ENCODE data around the gene NRL. TPM values are rescaled to one million over a fixed set of nuclear protein-coding genes. Genes with fewer than 3 reads are reported as not detected.

The NRL gene
- total and polyA plus RNA-seq, 4 donors, result 1.5 to 3.2 (median 2.8) TPM

DNA sequence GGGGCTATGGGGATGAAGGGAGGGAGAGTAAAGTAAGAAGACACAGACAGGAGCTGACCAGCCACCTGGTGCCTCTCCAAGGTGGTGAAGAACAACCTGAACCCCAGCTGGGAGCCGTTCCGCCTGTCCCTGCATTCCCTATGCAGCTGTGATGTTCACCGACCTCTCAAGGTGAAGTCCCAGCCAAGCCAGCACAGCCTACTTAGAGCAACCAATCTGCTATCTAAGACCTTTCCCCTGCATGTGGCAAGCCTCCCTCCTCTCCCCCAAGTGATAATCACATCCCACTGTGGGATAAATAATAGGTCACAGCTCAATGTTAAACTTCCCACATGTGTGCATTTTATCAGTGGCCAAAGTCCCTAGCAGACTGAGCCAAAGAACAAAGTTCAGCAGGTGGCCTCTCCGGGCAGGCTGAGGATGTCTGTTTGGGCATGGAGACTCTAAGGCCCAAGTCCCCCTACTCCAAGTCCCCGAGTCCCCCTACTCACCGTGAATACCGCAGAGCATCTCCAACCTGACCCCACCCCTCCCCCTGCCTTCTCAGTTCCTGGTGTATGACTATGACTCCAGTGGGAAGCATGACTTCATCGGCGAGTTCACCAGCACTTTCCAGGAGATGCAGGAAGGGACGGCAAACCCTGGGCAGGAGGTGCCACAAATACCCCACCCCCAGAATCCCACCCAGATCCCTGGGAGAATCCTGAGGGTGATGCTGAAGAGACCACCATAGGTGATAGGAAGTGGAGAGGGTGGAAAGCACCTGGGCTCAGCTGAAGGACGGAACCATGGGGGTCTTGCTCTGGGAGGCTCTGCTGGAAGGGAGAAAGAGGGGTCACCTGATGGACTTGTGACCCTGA, 39.9 kb downstream of the NRL start:
- DNase-seq (ENCODE audit: low spot score), result no peak

More for the DNA sequence above, 39.9 kb downstream of the NRL start:
- H3K4me1 ChIP-seq (ENCODE audit: control insufficient read depth in 4 of 4, insufficient read depth in 4 of 4, low read length in 3 of 4), result peaks cover 30 to 47% (median 39%) of the 10 kb centered on the region in 4 donors
- peak overlapping the region; percentile 26 to 51 for H3K27ac ChIP-seq (ENCODE audit: low read depth in 1 of 2, low read length in 2 of 2)
- TF ChIP-seq, protein P1, sequence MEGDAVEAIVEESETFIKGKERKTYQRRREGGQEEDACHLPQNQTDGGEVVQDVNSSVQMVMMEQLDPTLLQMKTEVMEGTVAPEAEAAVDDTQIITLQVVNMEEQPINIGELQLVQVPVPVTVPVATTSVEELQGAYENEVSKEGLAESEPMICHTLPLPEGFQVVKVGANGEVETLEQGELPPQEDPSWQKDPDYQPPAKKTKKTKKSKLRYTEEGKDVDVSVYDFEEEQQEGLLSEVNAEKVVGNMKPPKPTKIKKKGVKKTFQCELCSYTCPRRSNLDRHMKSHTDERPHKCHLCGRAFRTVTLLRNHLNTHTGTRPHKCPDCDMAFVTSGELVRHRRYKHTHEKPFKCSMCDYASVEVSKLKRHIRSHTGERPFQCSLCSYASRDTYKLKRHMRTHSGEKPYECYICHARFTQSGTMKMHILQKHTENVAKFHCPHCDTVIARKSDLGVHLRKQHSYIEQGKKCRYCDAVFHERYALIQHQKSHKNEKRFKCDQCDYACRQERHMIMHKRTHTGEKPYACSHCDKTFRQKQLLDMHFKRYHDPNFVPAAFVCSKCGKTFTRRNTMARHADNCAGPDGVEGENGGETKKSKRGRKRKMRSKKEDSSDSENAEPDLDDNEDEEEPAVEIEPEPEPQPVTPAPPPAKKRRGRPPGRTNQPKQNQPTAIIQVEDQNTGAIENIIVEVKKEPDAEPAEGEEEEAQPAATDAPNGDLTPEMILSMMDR (IDR thresholded peaks at IDR 0.05; ENCODE audit: low read depth, low read length, missing input control), result no peak
- TF ChIP-seq MAX (IDR thresholded peaks at IDR 0.05) (peak; percentile 100), HNF4A (conservative IDR thresholded peaks at IDR 0.05) (peak; percentile 100), NR2F2 (IDR thresholded peaks at IDR 0.05) (peak; percentile 77), EGR1 (IDR thresholded peaks at IDR 0.05; ENCODE audit: low read depth in 2 of 2) (peak in 1 of 2 donors; percentile 43), RAD21 (IDR thresholded peaks at IDR 0.05) (peak in 1 of 2 donors; percentile 45), ATF3 (IDR thresholded peaks at IDR 0.05) (no peak), GABPA (IDR thresholded peaks at IDR 0.05 in 1 of 2, conservative IDR thresholded peaks at IDR 0.05 in 1 of 2) (peak in 1 of 2 donors; percentile 69), TAF1 (conservative IDR thresholded peaks at IDR 0.05) (no peak), SP1 (IDR thresholded peaks at IDR 0.05) (peak; percentile 96), FOXA2 (IDR thresholded peaks at IDR 0.05) (peak; percentile 59), REST (IDR thresholded peaks at IDR 0.05) (peak; percentile 80), HNF4G (IDR thresholded peaks at IDR 0.05) (peak; percentile 99), FOXA1 (IDR thresholded peaks at IDR 0.05) (peak; percentile 41), JUND (IDR thresholded peaks at IDR 0.05) (peak in 1 of 2 donors; percentile 89), RXRA (IDR thresholded peaks at IDR 0.05) (peak; percentile 97 to 99), YY1 (IDR thresholded peaks at IDR 0.05) (peak; percentile 77)
- TF ChIP-seq, protein P2, sequence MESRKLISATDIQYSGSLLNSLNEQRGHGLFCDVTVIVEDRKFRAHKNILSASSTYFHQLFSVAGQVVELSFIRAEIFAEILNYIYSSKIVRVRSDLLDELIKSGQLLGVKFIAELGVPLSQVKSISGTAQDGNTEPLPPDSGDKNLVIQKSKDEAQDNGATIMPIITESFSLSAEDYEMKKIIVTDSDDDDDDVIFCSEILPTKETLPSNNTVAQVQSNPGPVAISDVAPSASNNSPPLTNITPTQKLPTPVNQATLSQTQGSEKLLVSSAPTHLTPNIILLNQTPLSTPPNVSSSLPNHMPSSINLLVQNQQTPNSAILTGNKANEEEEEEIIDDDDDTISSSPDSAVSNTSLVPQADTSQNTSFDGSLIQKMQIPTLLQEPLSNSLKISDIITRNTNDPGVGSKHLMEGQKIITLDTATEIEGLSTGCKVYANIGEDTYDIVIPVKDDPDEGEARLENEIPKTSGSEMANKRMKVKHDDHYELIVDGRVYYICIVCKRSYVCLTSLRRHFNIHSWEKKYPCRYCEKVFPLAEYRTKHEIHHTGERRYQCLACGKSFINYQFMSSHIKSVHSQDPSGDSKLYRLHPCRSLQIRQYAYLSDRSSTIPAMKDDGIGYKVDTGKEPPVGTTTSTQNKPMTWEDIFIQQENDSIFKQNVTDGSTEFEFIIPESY (IDR thresholded peaks at IDR 0.05), result peak; percentile 86
- no peaks in the 10 kb centered on the region for H3K9me3 ChIP-seq (ENCODE audit: control insufficient read depth in 4 of 4, low read length in 3 of 4)
- H3K27me3 ChIP-seq (ENCODE audit: control insufficient read depth in 4 of 4, insufficient read depth in 4 of 4, low read length in 3 of 4), result no peaks in the 10 kb centered on the region
- H3K4me3 ChIP-seq (ENCODE audit: low read depth in 1 of 3, low read length in 3 of 3), result no peak overlapping the region
- H3K9ac ChIP-seq (ENCODE audit: low read depth in 1 of 2, low read length in 2 of 2), result no peak overlapping the region
- WGBS, result 48% methylated on average over 11 of the region's 11 CpGs
- no peaks in the 10 kb centered on the region for H3K36me3 ChIP-seq (ENCODE audit: control insufficient read depth in 4 of 4, insufficient read depth in 3 of 4, low read depth in 1 of 4, low read length in 3 of 4)
